Stimulated activated CD8-positive, alpha-beta memory T cell treated with anti-CD3 and anti-CD28 coated beads, Interleukin-4, amount 100 ng/mL, for 24 hours (primary cell): ENCODE data around the gene FRG1.
"Not testable (repeated sequence)": the region's sequence is repeated elsewhere in the genome, so short reads cannot be mapped to it uniquely, and the experiment has no call there.

Experiments
- DNase-seq: peaks from one replicate; pipeline ENCODE4 v3.0.0-alpha.2; 2020; ENCODE audit warnings: low read depth

Gene FRG1

DNA sequence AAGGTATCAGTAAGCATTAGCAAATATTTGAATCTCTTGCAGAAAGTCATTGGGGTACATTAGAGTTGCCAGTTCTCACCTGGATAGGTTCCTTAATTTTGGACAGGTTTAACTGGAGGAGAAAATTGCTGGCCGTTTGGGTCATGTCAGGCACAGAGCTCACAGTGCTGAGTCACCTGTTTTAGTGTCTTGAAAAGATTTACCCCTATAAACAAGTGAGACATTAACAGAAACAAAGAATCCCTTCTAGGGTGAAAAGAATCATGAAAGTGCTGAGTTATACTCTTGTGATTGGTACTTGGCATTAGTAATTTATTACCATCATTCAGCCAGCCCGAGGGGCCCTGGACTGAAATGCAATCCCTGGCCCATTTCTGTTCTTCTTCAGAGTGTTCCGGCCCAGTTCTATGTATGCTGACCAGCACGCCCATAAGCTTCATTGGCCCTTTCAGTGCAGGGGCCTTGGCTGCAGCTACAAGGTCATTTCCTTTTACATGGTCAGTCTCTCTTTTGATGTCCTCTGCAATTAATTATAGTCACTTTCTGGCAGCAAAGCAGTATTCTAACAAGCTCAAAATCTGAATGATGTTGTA, 45.1 kb downstream of the FRG1 start:
- DNase-seq, result not testable (repeated sequence)

DNA sequence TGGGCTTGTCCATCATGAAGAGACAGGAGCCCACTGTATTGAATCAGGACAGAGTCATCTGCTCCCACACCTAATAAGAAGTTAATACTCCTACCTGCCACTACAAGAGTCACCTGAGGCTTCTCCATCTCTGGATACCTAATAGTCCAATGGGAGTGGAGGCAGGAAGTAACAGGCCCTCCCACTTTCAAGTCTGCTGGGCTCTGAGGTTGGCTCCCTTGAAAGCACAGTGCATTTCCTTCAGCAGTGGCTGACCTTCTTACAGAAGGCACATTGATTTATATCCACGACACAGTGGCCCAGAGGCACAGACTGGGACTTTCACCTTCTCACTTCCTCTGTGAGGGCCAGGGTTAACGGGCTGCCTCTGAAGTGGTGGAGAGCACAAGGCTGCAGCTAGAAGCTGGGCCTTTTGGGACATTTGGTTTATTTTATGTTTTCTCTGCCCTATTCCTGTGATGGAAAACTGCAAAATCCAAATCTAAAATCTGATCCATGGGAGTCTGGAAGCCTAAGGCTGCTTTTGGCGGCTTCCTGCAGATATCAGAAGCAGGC, 48.3 kb downstream of the FRG1 start:
- no peak for DNase-seq

GRCh38 chr4:189989941-189990340, 49.3 kb downstream of the FRG1 start:
- DNase-seq, result not testable (repeated sequence)
